H9 (cell line): ENCODE data around the gene IMMP1L. TPM values are rescaled to one million over a fixed set of nuclear protein-coding genes. Genes with fewer than 3 reads are reported as not detected.

ENCODE experiments used
- DNase-seq: peaks from one replicate; pipeline ENCODE4 v3.0.0-alpha.2; 2017
- H2AFZ ChIP-seq: one replicate; pipeline ENCODE4 v1.6.1; 2013; ENCODE audit warnings: mild to moderate bottlenecking, low read length, control low read depth, moderate library complexity
- H2AK5ac ChIP-seq: 2 replicates; pipeline ENCODE4 v1.6.1; 2013; ENCODE audit warnings: low read length, control low read depth, mixed read lengths; ENCODE audit not compliant: insufficient read length
- H2BK120ac ChIP-seq: one replicate; pipeline ENCODE4 v1.6.1; 2013; ENCODE audit warnings: low read depth, mild to moderate bottlenecking, low read length, control low read depth, inconsistent platforms; ENCODE audit not compliant: poor library complexity, severe bottlenecking
- H2BK12ac ChIP-seq: 2 replicates; pipeline ENCODE4 v1.6.1; 2013; ENCODE audit warnings: low read length, control low read depth, mixed read lengths, low read depth; ENCODE audit not compliant: insufficient read length
- H2BK15ac ChIP-seq: 2 replicates; pipeline ENCODE4 v1.6.1; 2013; ENCODE audit warnings: low read depth, low read length, control low read depth
- H2BK20ac ChIP-seq: one replicate; pipeline ENCODE4 v1.6.1; 2013; ENCODE audit warnings: low read depth, mild to moderate bottlenecking, low read length, control low read depth, inconsistent platforms; ENCODE audit not compliant: poor library complexity, severe bottlenecking
- H2BK5ac ChIP-seq: 2 replicates; pipeline ENCODE4 v1.6.1; 2013; ENCODE audit warnings: low read length, control low read depth, mixed read lengths; ENCODE audit not compliant: insufficient read length
- H3K14ac ChIP-seq: 2 replicates; pipeline ENCODE4 v1.6.1; 2013; ENCODE audit warnings: low read length, control low read depth; ENCODE audit not compliant: insufficient read depth
- H3K18ac ChIP-seq: 2 replicates; pipeline ENCODE4 v1.6.1; 2013; ENCODE audit warnings: low read depth, mild to moderate bottlenecking, mixed read lengths, low read length, control low read depth; ENCODE audit not compliant: insufficient read length
- H3K23ac ChIP-seq: 2 replicates; pipeline ENCODE4 v1.6.1; 2013; ENCODE audit warnings: low read length, control low read depth, mixed read lengths, low read depth; ENCODE audit not compliant: insufficient read length
- H3K23me2 ChIP-seq: 2 replicates; pipeline ENCODE4 v1.6.1; 2013; ENCODE audit warnings: low read depth, mild to moderate bottlenecking, mixed read lengths, low read length, control low read depth; ENCODE audit not compliant: insufficient read length, poor library complexity, severe bottlenecking
- H3K27ac ChIP-seq: 2 replicates; pipeline ENCODE4 v1.5.1; 2013; ENCODE audit warnings: low read length, control low read depth, mixed read lengths, low read depth; ENCODE audit not compliant: insufficient read length
- H3K27me3 ChIP-seq: 2 replicates; pipeline ENCODE4 v1.6.1; 2013; ENCODE audit warnings: low read length, control low read depth, inconsistent platforms; ENCODE audit not compliant: insufficient read depth
- H3K4ac ChIP-seq: 2 replicates; pipeline ENCODE4 v1.6.1; 2013; ENCODE audit warnings: low read depth, mild to moderate bottlenecking, control low read depth, inconsistent platforms, low read length, moderate library complexity
- H3K4me1 ChIP-seq: 2 replicates; pipeline ENCODE4 v1.6.1; 2013; ENCODE audit warnings: low read length, control low read depth, inconsistent platforms; ENCODE audit not compliant: insufficient read depth
- H3K4me2 ChIP-seq: 2 replicates; pipeline ENCODE4 v1.6.1; 2013; ENCODE audit warnings: low read length, control low read depth, mixed read lengths; ENCODE audit not compliant: insufficient read length, insufficient read depth
- H3K56ac ChIP-seq: 2 replicates; pipeline ENCODE4 v1.6.1; 2013; ENCODE audit warnings: low read depth, mild to moderate bottlenecking, mixed read lengths, low read length, control low read depth; ENCODE audit not compliant: insufficient read length
- H3K79me1 ChIP-seq: 2 replicates; pipeline ENCODE4 v1.6.1; 2013; ENCODE audit warnings: low read depth, mild to moderate bottlenecking, moderate library complexity, low read length, control low read depth, inconsistent platforms; ENCODE audit not compliant: insufficient read depth, poor library complexity, severe bottlenecking
- H3K79me2 ChIP-seq: 2 replicates; pipeline ENCODE4 v1.6.1; 2013; ENCODE audit warnings: low read length, control low read depth, inconsistent platforms; ENCODE audit not compliant: insufficient read depth
- H3K9ac ChIP-seq: 2 replicates; pipeline ENCODE4 v1.6.1; 2013; ENCODE audit warnings: low read length, control low read depth, mixed read lengths; ENCODE audit not compliant: insufficient read length; ENCODE audit errors: extremely low read depth
- H3K9me3 ChIP-seq: one replicate; pipeline ENCODE4 v1.6.1; 2013; ENCODE audit warnings: low read depth, low read length, inconsistent platforms; ENCODE audit not compliant: control insufficient read depth
- H3T11ph ChIP-seq: one replicate; pipeline ENCODE4 v1.6.1; 2013; ENCODE audit warnings: mild to moderate bottlenecking, low read length, control low read depth, inconsistent platforms
- H4K20me1 ChIP-seq: one replicate; pipeline ENCODE4 v1.6.1; 2013; ENCODE audit not compliant: control insufficient read depth, insufficient read length, insufficient read depth
- H4K5ac ChIP-seq: 2 replicates; pipeline ENCODE4 v1.6.1; 2013; ENCODE audit warnings: low read depth, mild to moderate bottlenecking, mixed read lengths, low read length, control low read depth; ENCODE audit not compliant: insufficient read length
- H4K8ac ChIP-seq: replicated peaks from 2 replicates; pipeline ENCODE4 v1.6.1; 2013; ENCODE audit warnings: low read length, control low read depth, mixed read lengths, low read depth; ENCODE audit not compliant: insufficient read length
- H4K91ac ChIP-seq: 2 replicates; pipeline ENCODE4 v1.6.1; 2013; ENCODE audit warnings: low read depth, mild to moderate bottlenecking, moderate library complexity, mixed read lengths, low read length, control low read depth; ENCODE audit not compliant: insufficient read length
- H3K27ac Mint-ChIP-seq, 3 experiments: 2 replicates in 2 of 3; 3 replicates in 1 of 3; pipeline ENCODE4 v1.8.0; 2020 to 2021; ENCODE audit warnings: mixed read lengths in 3 of 3, mild to moderate bottlenecking in 1 of 3, moderate library complexity in 1 of 3
- H3K27me3 Mint-ChIP-seq: 2 replicates; pipeline ENCODE4 v1.8.0; 2021; ENCODE audit warnings: low read depth, mild to moderate bottlenecking, moderate library complexity, mixed read lengths
- H3K36me3 Mint-ChIP-seq, 3 experiments: 2 replicates in 2 of 3; 3 replicates in 1 of 3; pipeline ENCODE4 v1.8.0; 2020 to 2021; ENCODE audit warnings: low read depth in 3 of 3, mixed read lengths in 3 of 3; ENCODE audit not compliant: insufficient read depth in 1 of 3
- H3K4me1 Mint-ChIP-seq, 2 experiments: 2 replicates each; pipeline ENCODE4 v1.8.0; 2020; ENCODE audit warnings: mixed read lengths in 2 of 2
- H3K4me3 Mint-ChIP-seq, 2 experiments: 2 replicates in 1 of 2; 3 replicates in 1 of 2; pipeline ENCODE4 v1.8.0; 2020 to 2021; ENCODE audit warnings: mild to moderate bottlenecking in 2 of 2, mixed read lengths in 2 of 2, moderate library complexity in 1 of 2
- H3K9me3 Mint-ChIP-seq, 2 experiments: 2 replicates in 1 of 2; 3 replicates in 1 of 2; pipeline ENCODE4 v1.8.0; 2020; ENCODE audit warnings: mild to moderate bottlenecking in 2 of 2, mixed read lengths in 2 of 2, moderate library complexity in 1 of 2
- WGBS: extraction: QIAGEN DNeasy Blood & Tissue Kit; methylation state at CpG from one replicate; pipeline ENCODE4 v1.1.7; 2013; ENCODE audit warnings: missing lambda C conversion rate, low lambda C conversion rate, mixed read lengths; ENCODE audit not compliant: insufficient read length; ENCODE audit errors: extremely low coverage; 5-methylcytosine and 5-hydroxymethylcytosine counted together
- total RNA-seq: library from RNA; stranded (reverse); gene quantifications from 2 replicates; pipeline ENCODE4 v1.2.1, GENCODE V29; 2021
- TF ChIP-seq, protein P1 (sequence below): fragments of 200-600 bp; sonication (generic); conservative IDR thresholded peaks from 3 replicates; pipeline ENCODE4 v1.8.0; 2021; ENCODE audit warnings: antibody characterized with exemption, mild to moderate bottlenecking

The IMMP1L gene
- total RNA-seq, 1 experiment from 2014 or later, result 27.0 TPM

DNA sequence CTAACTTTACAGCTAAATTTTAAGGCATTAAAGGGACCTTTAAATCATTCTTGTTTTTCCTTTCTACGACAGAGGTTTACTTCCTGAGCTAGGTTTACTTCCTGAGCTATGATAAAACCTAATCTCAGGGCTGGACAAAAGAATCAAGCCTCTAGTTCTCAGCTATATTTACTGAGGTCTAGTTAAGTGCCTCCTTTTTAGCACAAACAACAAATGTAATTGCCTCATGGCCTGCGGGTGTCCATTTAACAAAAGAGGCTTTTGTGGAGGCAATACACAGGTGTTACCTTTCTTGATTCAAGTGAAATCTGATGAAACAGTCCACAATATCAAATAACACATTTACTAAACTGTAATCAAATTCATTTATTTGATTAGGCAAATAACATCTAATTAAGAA is 67.3 kb downstream of the IMMP1L start:
- no peak overlapping the region for H3K18ac ChIP-seq
- no peak overlapping the region for H2BK15ac ChIP-seq
- no peak overlapping the region for H2BK12ac ChIP-seq
- H3K27ac ChIP-seq, result no peak overlapping the region
- no peak for DNase-seq
- H3K9me3 ChIP-seq, result no peaks in the 10 kb centered on the region
- H3K79me1 ChIP-seq, result no peaks in the 10 kb centered on the region
- peak overlapping the region in 1 of 3 experiments; percentile 80; a peak in 2 of 7 replicates for H3K27ac Mint-ChIP-seq
- H3T11ph ChIP-seq, result no peak overlapping the region
- no peak overlapping the region for H2BK5ac ChIP-seq
- no peaks in the 10 kb centered on the region for H3K27me3 Mint-ChIP-seq
- H3K4ac ChIP-seq, result no peak overlapping the region
- H3K4me2 ChIP-seq, result no peak overlapping the region
- H3K4me1 ChIP-seq, result no peaks in the 10 kb centered on the region; the same call in 1 of the 2 replicates
- H3K36me3 Mint-ChIP-seq, result peaks cover 1 to 2% (median 2%) of the 10 kb centered on the region in 3 experiments; a peak in 6 of 7 replicates
- H3K23me2 ChIP-seq, result no peaks in the 10 kb centered on the region
- no peak overlapping the region for H4K91ac ChIP-seq
- H4K8ac ChIP-seq, result no peak overlapping the region
- H3K9me3 Mint-ChIP-seq, result no peaks in the 10 kb centered on the region
- no peak overlapping the region for H4K5ac ChIP-seq
- no peak overlapping the region for H2AFZ ChIP-seq
- no peaks in the 10 kb centered on the region for H3K27me3 ChIP-seq
- H2BK20ac ChIP-seq, result no peak overlapping the region
- H3K4me3 Mint-ChIP-seq, result no peak overlapping the region
- H2AK5ac ChIP-seq, result no peak overlapping the region
- TF ChIP-seq, protein P1, sequence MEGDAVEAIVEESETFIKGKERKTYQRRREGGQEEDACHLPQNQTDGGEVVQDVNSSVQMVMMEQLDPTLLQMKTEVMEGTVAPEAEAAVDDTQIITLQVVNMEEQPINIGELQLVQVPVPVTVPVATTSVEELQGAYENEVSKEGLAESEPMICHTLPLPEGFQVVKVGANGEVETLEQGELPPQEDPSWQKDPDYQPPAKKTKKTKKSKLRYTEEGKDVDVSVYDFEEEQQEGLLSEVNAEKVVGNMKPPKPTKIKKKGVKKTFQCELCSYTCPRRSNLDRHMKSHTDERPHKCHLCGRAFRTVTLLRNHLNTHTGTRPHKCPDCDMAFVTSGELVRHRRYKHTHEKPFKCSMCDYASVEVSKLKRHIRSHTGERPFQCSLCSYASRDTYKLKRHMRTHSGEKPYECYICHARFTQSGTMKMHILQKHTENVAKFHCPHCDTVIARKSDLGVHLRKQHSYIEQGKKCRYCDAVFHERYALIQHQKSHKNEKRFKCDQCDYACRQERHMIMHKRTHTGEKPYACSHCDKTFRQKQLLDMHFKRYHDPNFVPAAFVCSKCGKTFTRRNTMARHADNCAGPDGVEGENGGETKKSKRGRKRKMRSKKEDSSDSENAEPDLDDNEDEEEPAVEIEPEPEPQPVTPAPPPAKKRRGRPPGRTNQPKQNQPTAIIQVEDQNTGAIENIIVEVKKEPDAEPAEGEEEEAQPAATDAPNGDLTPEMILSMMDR, result no peak
- H3K9ac ChIP-seq, result no peak overlapping the region
- H2BK120ac ChIP-seq, result no peak overlapping the region
- no CpG with 5 or more reads among the region's 2 CpGs for WGBS
- no peaks in the 10 kb centered on the region for H4K20me1 ChIP-seq
- no peaks in the 10 kb centered on the region for H3K79me2 ChIP-seq
- no peak overlapping the region for H3K14ac ChIP-seq
- H3K4me1 Mint-ChIP-seq, result peaks cover 24 to 33% of the 10 kb centered on the region in 2 experiments
- no peak overlapping the region for H3K56ac ChIP-seq
- H3K23ac ChIP-seq, result no peak overlapping the region
